ENCODE data around the gene MFRP.
A peak's percentile ranks its signal among the peaks of the same experiment; 100 is the strongest.

MFRP gene

GRCh38 chr11:119373059-119373920, 26.8 kb upstream of the MFRP start:
- no peak for DNase-seq (ENCODE audit: low spot score)

- DNase-seq (ENCODE audit: low spot score), result no peak
These were observed 26.0 kb upstream of the MFRP start for GRCh38 chr11:119372260-119373058.

GRCh38 chr11:119371778-119372182, 25.3 kb upstream of the MFRP start:
- DNase-seq (ENCODE audit: low spot score), result no peak

GRCh38 chr11:119371067-119371601, 24.6 kb upstream of the MFRP start:
- DNase-seq (ENCODE audit: low spot score), result no peak

- no peak for DNase-seq (ENCODE audit: low spot score)
These were observed 24.1 kb upstream of the MFRP start for GRCh38 chr11:119370486-119371046.

- DNase-seq (ENCODE audit: low spot score), result peak; percentile 37
These were observed 22.8 kb upstream of the MFRP start for GRCh38 chr11:119369132-119369925.

- no peak for DNase-seq (ENCODE audit: low spot score)
These were observed 21.9 kb upstream of the MFRP start for GRCh38 chr11:119368121-119369034.

GRCh38 chr11:119367661-119368120, 21.2 kb upstream of the MFRP start:
- no peak for DNase-seq (ENCODE audit: low spot score)

GRCh38 chr11:119366690-119367620, 20.4 kb upstream of the MFRP start:
- no peak for DNase-seq (ENCODE audit: low spot score)

- peak; percentile 52 for DNase-seq (ENCODE audit: low spot score)
These were observed 18.6 kb upstream of the MFRP start for GRCh38 chr11:119365071-119365591.

- DNase-seq (ENCODE audit: low spot score), result peak; percentile 91
These were observed 17.5 kb upstream of the MFRP start for GRCh38 chr11:119363851-119364590.

GRCh38 chr11:119363081-119363850, 16.8 kb upstream of the MFRP start:
- DNase-seq (ENCODE audit: low spot score), result no peak

GRCh38 chr11:119362741-119363080, 16.2 kb upstream of the MFRP start:
- DNase-seq (ENCODE audit: low spot score), result no peak

- no peak for DNase-seq (ENCODE audit: low spot score)
These were observed 15.6 kb upstream of the MFRP start for GRCh38 chr11:119361941-119362725.

GRCh38 chr11:119361056-119361787, 14.7 kb upstream of the MFRP start:
- peak; percentile 74 for DNase-seq (ENCODE audit: low spot score)
